Ovary (tissue), 3 donors: ENCODE results near the gene TFDP1.

Experiments used
- EP300 ChIP-seq: sonication (generic); formaldehyde crosslinking; IDR thresholded peaks from one replicate; pipeline ENCODE4 v1.6.1; 2017; ENCODE audit warnings: antibody characterized with exemption
- POLR2A ChIP-seq: fragments of 450-650 bp; IDR thresholded peaks from one replicate; pipeline ENCODE4 v1.6.1; 2017; ENCODE audit warnings: antibody characterized with exemption, mild to moderate bottlenecking, moderate library complexity
- TF ChIP-seq, protein P1 (sequence below), 3 donors: fragments of 450-650 bp in 2 of 3; fragments of 200-600 bp in 1 of 3; IDR thresholded peaks; one replicate each; pipeline versions ENCODE4 v1.5.1 to v1.8.0; 2016 to 2022; ENCODE audit warnings: antibody characterized with exemption in 3 of 3, mild to moderate bottlenecking in 1 of 3
- donor health status: DM: no; HTN: no; CAD: no.

- no peak for TF ChIP-seq POLR2A
- TF ChIP-seq, protein P1, sequence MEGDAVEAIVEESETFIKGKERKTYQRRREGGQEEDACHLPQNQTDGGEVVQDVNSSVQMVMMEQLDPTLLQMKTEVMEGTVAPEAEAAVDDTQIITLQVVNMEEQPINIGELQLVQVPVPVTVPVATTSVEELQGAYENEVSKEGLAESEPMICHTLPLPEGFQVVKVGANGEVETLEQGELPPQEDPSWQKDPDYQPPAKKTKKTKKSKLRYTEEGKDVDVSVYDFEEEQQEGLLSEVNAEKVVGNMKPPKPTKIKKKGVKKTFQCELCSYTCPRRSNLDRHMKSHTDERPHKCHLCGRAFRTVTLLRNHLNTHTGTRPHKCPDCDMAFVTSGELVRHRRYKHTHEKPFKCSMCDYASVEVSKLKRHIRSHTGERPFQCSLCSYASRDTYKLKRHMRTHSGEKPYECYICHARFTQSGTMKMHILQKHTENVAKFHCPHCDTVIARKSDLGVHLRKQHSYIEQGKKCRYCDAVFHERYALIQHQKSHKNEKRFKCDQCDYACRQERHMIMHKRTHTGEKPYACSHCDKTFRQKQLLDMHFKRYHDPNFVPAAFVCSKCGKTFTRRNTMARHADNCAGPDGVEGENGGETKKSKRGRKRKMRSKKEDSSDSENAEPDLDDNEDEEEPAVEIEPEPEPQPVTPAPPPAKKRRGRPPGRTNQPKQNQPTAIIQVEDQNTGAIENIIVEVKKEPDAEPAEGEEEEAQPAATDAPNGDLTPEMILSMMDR (IDR thresholded peaks at IDR 0.05) = no peak
- no peak for TF ChIP-seq EP300
Measured at GRCh38 chr13:113656831-113657671, 72.5 kb downstream of the TFDP1 start.
